ENCODE results near the gene KCNJ5.

GRCh38 chr11:128957202-128957482, 66.0 kb downstream of the KCNJ5 start:
- no peak for TF ChIP-seq CTCF (IDR thresholded peaks at IDR 0.05; ENCODE audit: low read depth, low read length)
- no peak for TF ChIP-seq EZH2phosphoT487 (IDR thresholded peaks at IDR 0.05; ENCODE audit: low read depth)
